ENCODE measurements around the gene LDLRAD4.

Gene LDLRAD4

DNA sequence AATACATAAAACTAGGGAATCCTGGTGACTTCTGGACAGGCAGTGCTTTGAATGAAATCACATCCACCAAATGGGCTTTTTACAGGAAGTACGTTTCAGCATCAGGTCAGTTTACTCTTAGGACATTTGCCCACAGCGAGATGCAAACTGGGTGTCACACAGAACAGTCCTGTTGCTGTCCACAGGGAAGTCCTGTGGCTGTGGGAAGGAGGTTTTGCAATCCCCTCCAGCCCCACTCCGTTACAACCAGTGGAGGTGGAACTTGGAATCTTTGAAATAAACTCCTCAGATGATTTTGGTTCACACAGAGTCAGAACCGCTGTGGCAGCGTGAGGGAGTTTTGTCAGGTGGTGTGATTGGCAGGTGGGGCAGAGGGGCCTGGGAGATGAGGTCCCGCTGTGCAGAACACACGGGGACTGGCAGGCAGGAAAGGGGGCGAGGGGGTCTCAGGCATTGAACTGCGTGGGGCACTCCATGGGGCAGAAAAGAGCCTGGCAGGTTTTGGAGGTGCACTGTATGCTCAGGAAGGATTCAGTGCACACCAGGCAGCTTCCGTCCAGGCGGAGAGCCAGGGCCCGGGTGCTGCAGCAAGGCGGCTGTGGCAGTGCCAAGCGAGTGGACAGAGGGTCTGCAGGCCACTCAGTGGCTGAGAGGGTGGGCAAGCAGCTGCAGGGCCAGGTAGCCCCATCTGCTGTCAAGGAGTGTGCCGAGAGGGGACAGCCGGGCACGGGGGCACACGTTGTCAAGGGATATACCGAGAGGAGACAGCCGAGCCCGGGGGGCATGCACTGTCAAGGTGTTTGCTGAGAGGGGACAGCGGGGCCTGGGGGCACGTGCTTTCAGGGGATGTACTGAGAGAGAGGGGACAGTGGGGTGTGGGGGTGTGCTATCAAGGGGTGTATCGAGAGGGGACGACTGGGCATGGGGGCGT is 148.7 kb downstream of the LDLRAD4 start:
- no peaks in the 10 kb centered on the region for H3K9me3 ChIP-seq (ENCODE audit: control insufficient read depth in 2 of 2, low read length in 2 of 2)
- no peaks in the 10 kb centered on the region for H3K27me3 ChIP-seq (ENCODE audit: control insufficient read depth in 2 of 2, insufficient read depth in 2 of 2, low read length in 2 of 2)

DNA sequence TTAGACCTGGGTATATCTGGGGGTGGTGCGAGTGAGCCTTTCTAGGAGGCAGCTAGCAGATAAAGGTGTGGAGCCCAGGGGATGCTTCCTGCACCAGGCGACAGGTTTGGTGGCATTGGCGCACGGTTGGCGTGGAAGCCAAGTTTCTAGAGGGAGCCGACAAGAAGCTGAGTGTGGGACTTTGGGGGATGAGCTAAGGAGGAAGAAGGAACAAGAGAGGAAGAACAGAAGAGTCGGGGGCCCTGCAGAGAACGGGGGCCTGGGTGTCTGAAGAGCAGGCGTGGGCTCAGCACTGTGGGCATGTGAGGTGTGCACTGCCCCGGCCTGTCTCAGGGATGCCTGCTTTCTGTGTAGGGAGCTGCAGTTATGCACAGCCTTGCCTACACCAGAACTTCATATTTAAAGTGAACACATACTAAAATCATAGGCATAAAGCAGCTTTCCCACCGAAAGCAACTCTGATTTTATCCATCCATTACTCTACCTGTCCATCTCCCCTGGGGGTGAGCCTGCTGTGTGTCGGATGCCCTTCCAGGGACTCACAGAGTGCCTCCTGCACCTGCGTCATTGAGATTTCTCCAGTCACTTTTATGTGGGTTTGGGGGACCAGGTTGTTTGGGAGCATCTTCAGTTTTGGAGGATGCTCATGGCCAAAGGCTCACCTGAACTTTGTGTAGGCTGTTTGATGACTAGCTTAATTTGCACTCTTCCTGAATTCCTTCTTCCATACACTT is 149.7 kb downstream of the LDLRAD4 start:
- Histone ChIP-seq H3K9ac (ENCODE audit: low read depth in 1 of 2, low read length in 2 of 2) (no peak overlapping the region), H3K27me3 (ENCODE audit: control insufficient read depth in 2 of 2, insufficient read depth in 2 of 2, low read length in 2 of 2) (no peaks in the 10 kb centered on the region), H3K27ac (ENCODE audit: low read depth in 2 of 2, low read length in 2 of 2) (no peak overlapping the region), H3K9me3 (ENCODE audit: control insufficient read depth in 2 of 2, low read length in 2 of 2) (no peaks in the 10 kb centered on the region), H3K4me1 (ENCODE audit: control insufficient read depth in 2 of 2, insufficient read depth in 2 of 2, low read length in 2 of 2) (peaks cover 17 to 18% of the 10 kb centered on the region in 2 donors), H3K4me3 (ENCODE audit: low read length in 2 of 2) (no peak overlapping the region), H3K36me3 (ENCODE audit: control insufficient read depth in 2 of 2, insufficient read depth in 2 of 2, low read length in 2 of 2) (no peaks in the 10 kb centered on the region)

More for the DNA sequence above, 148.7 kb downstream of the LDLRAD4 start:
- Histone ChIP-seq H3K27ac (ENCODE audit: low read depth in 2 of 2, low read length in 2 of 2) (no peak overlapping the region), H3K4me3 (ENCODE audit: low read length in 2 of 2) (no peak overlapping the region), H3K4me1 (ENCODE audit: control insufficient read depth in 2 of 2, insufficient read depth in 2 of 2, low read length in 2 of 2) (peaks cover 12 to 18% of the 10 kb centered on the region in 2 donors), H3K36me3 (ENCODE audit: control insufficient read depth in 2 of 2, insufficient read depth in 2 of 2, low read length in 2 of 2) (no peaks in the 10 kb centered on the region), H3K9ac (ENCODE audit: low read depth in 1 of 2, low read length in 2 of 2) (no peak overlapping the region)

DNA sequence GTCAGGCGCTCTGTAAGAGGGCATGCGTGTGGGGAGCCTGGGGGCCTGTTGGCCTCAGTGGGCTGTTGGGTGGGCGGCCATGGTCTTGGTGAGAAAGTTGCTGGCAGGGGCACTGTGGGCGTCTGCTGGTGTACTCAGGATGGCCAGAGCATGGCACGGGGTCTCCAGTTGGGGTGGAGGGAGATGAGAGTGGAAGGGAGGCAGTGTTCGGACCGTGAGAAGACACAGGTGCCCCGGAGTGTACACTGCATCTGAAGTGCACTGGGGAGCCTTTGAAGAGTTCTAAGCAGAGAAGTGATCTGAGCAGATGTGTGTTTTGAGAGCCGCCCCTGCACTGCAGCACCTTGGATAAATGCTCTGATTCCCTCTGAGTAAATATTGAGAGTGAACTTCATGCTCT is 150.8 kb downstream of the LDLRAD4 start:
- Histone ChIP-seq H3K4me3 (ENCODE audit: low read length in 2 of 2) (peak overlapping the region in 1 of 2 donors; percentile 37), H3K9me3 (ENCODE audit: control insufficient read depth in 2 of 2, low read length in 2 of 2) (no peaks in the 10 kb centered on the region), H3K27ac (ENCODE audit: low read depth in 2 of 2, low read length in 2 of 2) (peak overlapping the region; percentile 35 to 51), H3K36me3 (ENCODE audit: control insufficient read depth in 2 of 2, insufficient read depth in 2 of 2, low read length in 2 of 2) (no peaks in the 10 kb centered on the region), H3K27me3 (ENCODE audit: control insufficient read depth in 2 of 2, insufficient read depth in 2 of 2, low read length in 2 of 2) (no peaks in the 10 kb centered on the region), H3K4me1 (ENCODE audit: control insufficient read depth in 2 of 2, insufficient read depth in 2 of 2, low read length in 2 of 2) (peaks cover 17 to 18% of the 10 kb centered on the region in 2 donors), H3K9ac (ENCODE audit: low read depth in 1 of 2, low read length in 2 of 2) (no peak overlapping the region)

DNA sequence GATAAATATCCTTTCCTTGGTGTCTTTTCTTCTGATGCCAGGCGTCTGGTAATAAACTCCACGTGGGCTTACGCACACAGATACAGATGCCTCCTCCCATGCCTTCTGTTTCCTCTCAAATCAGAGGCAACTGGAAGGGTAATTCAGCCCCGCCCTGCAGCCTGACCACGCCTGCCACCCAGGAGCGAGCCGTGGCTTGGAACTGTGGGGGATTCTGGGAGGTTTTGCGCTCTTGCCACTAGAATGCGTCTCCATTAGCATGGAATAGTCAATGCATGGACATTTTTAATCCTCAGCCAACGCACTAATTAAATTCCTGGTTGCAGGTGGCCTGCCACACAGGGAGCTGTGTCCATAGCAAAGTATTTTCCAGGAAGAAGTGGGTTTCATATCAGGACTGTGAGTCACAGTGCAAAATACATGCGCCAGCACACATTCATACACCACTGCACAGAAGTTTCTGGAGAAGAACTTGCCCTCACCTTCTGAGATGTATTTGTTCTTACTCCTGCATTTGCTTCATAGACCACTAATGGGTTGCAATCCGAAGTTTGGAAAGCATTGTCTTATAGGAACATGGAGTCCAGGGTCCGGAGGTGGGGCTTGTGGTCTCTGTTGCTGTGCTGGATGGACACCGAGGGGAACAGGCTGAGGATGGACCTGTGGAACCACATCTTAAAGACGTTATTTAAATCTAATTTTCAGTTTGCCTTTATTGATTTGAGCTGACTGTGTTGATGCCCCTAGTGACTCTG is 151.4 kb downstream of the LDLRAD4 start:
- Histone ChIP-seq H3K36me3 (ENCODE audit: control insufficient read depth in 2 of 2, insufficient read depth in 2 of 2, low read length in 2 of 2) (no peaks in the 10 kb centered on the region), H3K9ac (ENCODE audit: low read depth in 1 of 2, low read length in 2 of 2) (no peak overlapping the region), H3K4me3 (ENCODE audit: low read length in 2 of 2) (peak overlapping the region; percentile 24 to 37), H3K27me3 (ENCODE audit: control insufficient read depth in 2 of 2, insufficient read depth in 2 of 2, low read length in 2 of 2) (no peaks in the 10 kb centered on the region), H3K9me3 (ENCODE audit: control insufficient read depth in 2 of 2, low read length in 2 of 2) (no peaks in the 10 kb centered on the region), H3K4me1 (ENCODE audit: control insufficient read depth in 2 of 2, insufficient read depth in 2 of 2, low read length in 2 of 2) (peaks cover 17 to 21% of the 10 kb centered on the region in 2 donors), H3K27ac (ENCODE audit: low read depth in 2 of 2, low read length in 2 of 2) (peak overlapping the region; percentile 8 to 61)

DNA sequence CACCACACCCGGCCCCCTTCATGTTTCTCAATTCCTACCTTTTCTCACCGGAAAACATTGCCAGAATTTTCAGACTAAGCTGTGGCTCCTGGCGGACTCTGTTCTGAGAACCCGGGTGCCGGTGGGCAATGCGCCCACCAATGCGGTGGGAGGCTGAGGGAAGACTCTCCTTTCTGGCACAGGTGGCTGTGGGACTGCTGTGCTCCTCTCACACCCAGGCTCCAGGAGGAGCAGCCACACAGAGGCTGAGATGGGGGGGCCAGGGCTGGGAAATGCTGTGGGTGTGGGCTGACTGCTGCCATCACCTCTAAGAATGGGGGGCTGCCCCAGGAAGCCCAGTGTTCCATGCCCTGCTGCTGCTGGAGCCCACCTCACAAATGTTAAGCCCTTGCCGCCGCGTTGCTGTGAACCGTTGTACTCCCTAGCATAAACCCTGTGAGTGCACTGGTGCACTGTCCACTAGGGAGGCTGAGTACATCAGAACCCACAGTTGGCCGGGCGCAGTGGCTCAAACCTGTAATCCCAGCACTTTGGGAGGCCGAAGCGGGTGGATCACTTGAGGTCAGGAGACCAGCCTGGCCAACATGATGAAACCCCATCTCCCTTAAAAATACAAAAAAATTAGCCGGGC is 152.6 kb downstream of the LDLRAD4 start:
- Histone ChIP-seq H3K9me3 (ENCODE audit: control insufficient read depth in 2 of 2, low read length in 2 of 2) (no peaks in the 10 kb centered on the region), H3K36me3 (ENCODE audit: control insufficient read depth in 2 of 2, insufficient read depth in 2 of 2, low read length in 2 of 2) (no peaks in the 10 kb centered on the region), H3K9ac (ENCODE audit: low read depth in 1 of 2, low read length in 2 of 2) (no peak overlapping the region), H3K4me3 (ENCODE audit: low read length in 2 of 2) (no peak overlapping the region), H3K27me3 (ENCODE audit: control insufficient read depth in 2 of 2, insufficient read depth in 2 of 2, low read length in 2 of 2) (no peaks in the 10 kb centered on the region), H3K4me1 (ENCODE audit: control insufficient read depth in 2 of 2, insufficient read depth in 2 of 2, low read length in 2 of 2) (peaks cover 17 to 22% of the 10 kb centered on the region in 2 donors), H3K27ac (ENCODE audit: low read depth in 2 of 2, low read length in 2 of 2) (no peak overlapping the region)

DNA sequence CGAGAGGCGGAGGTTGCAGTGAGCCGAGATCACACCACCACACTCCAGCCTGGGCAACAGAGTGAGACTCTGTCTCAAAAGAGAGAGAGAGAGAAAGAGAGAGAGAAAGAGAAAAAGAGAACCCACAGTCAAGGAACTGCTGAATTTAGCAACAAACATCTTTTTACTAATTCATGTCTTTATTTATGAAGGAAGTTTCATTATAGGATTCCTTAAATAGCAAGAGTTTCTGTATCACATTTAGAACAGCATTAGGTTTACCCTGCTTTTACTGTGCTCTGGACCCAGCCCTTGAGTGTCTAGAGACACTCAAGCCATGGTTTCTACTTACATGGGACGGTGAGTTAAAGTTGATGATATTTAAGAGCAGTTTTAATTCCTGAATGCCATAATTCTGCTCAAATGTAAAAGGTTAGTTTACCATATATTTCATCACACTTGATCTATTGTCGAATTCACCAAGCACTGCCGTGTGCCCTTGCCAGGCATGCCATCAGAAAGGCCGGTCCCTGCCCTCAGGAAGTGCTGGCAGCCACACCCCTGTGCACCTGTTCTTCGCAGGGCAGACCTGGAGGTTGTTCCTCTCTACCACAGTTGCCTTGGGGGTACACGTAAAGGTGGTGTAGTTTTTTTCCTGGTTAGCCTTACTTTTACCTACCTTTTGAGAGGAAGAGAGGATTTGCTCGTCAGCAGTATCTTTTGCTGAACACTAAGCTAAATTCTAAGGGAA is 153.3 kb downstream of the LDLRAD4 start:
- no peak overlapping the region for H3K4me3 ChIP-seq (ENCODE audit: low read length in 2 of 2)
- H3K27ac ChIP-seq (ENCODE audit: low read depth in 2 of 2, low read length in 2 of 2): peak overlapping the region; percentile 26 to 45
- H3K9me3 ChIP-seq (ENCODE audit: control insufficient read depth in 2 of 2, low read length in 2 of 2): no peaks in the 10 kb centered on the region
- no peaks in the 10 kb centered on the region for H3K36me3 ChIP-seq (ENCODE audit: control insufficient read depth in 2 of 2, insufficient read depth in 2 of 2, low read length in 2 of 2)
- no peaks in the 10 kb centered on the region for H3K27me3 ChIP-seq (ENCODE audit: control insufficient read depth in 2 of 2, insufficient read depth in 2 of 2, low read length in 2 of 2)
- no peak overlapping the region for H3K9ac ChIP-seq (ENCODE audit: low read depth in 1 of 2, low read length in 2 of 2)
- peaks cover 17 to 22% of the 10 kb centered on the region in 2 donors for H3K4me1 ChIP-seq (ENCODE audit: control insufficient read depth in 2 of 2, insufficient read depth in 2 of 2, low read length in 2 of 2)

DNA sequence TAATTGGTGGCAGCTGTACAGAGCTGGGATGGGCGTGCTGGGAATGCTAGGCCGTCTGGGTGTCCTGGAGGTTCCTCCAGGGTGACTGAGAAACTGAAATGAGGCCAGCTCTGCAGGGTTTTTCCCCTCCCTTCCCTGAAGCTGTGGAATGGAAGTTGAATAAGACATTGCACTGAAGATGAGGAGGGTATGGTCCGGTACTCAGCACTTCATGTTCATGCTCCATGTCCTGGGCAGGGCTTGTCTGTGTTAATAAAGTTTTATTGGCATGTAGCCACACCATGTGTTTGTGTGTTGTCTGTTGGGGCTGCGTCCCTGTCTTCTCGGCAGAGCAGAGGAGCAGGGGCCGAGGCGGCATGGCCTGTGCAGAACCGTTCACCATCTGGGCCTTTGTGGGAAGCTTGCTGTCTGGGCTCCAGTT is 154.0 kb downstream of the LDLRAD4 start:
- no peak overlapping the region for H3K9ac ChIP-seq (ENCODE audit: low read depth in 1 of 2, low read length in 2 of 2)
- no peaks in the 10 kb centered on the region for H3K9me3 ChIP-seq (ENCODE audit: control insufficient read depth in 2 of 2, low read length in 2 of 2)
- peaks cover 17 to 22% of the 10 kb centered on the region in 2 donors for H3K4me1 ChIP-seq (ENCODE audit: control insufficient read depth in 2 of 2, insufficient read depth in 2 of 2, low read length in 2 of 2)
- no peak overlapping the region for H3K27ac ChIP-seq (ENCODE audit: low read depth in 2 of 2, low read length in 2 of 2)
- no peak overlapping the region for H3K4me3 ChIP-seq (ENCODE audit: low read length in 2 of 2)
- H3K27me3 ChIP-seq (ENCODE audit: control insufficient read depth in 2 of 2, insufficient read depth in 2 of 2, low read length in 2 of 2): no peaks in the 10 kb centered on the region
- H3K36me3 ChIP-seq (ENCODE audit: control insufficient read depth in 2 of 2, insufficient read depth in 2 of 2, low read length in 2 of 2): no peaks in the 10 kb centered on the region

DNA sequence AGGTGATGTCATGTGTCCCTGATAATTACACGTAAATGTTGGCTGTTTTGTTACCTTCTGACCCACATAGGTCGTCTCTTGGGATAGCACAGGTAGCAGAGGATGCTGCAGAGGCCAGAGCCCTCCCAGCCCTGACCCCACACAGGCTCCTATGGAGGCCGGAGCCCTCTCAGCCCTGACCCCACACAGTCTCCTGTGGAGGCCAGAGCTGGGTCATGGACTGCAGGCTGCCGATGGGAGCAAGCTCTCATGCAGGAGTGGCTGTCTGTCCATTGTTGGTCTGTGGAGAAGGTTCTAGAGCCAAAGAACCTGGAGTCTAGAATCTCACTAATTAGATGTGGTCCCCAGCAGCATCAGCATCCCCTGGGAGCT is 155.5 kb downstream of the LDLRAD4 start:
- Histone ChIP-seq H3K9me3 (ENCODE audit: control insufficient read depth in 2 of 2, low read length in 2 of 2) (no peaks in the 10 kb centered on the region), H3K4me3 (ENCODE audit: low read length in 2 of 2) (no peak overlapping the region), H3K9ac (ENCODE audit: low read depth in 1 of 2, low read length in 2 of 2) (no peak overlapping the region), H3K36me3 (ENCODE audit: control insufficient read depth in 2 of 2, insufficient read depth in 2 of 2, low read length in 2 of 2) (no peaks in the 10 kb centered on the region), H3K27me3 (ENCODE audit: control insufficient read depth in 2 of 2, insufficient read depth in 2 of 2, low read length in 2 of 2) (no peaks in the 10 kb centered on the region), H3K27ac (ENCODE audit: low read depth in 2 of 2, low read length in 2 of 2) (no peak overlapping the region), H3K4me1 (ENCODE audit: control insufficient read depth in 2 of 2, insufficient read depth in 2 of 2, low read length in 2 of 2) (peaks cover 16 to 19% of the 10 kb centered on the region in 2 donors)
